ENCODE results near the gene SPEF2. TPM values are rescaled to one million over a fixed set of nuclear protein-coding genes. Genes with fewer than 3 reads are reported as not detected.
A peak's percentile ranks its signal among the peaks of the same experiment; 100 is the strongest.

SPEF2 gene
- total RNA-seq, 2 experiments from 2014 or later, result 5.1 to 6.4 TPM

- H3K27me3 Mint-ChIP-seq (ENCODE audit: low read depth), result no peaks in the 10 kb centered on the region
- POLR2A ChIA-PET, result interaction anchor here (0.6 to 3.7 kb wide), 3 partner anchors 69 to 304 kb away, joined by 3 to 14 read pairs (median 5); no protein-coding TSS in a partner anchor
- peaks cover 4% of the 10 kb centered on the region for H3K9me3 Mint-ChIP-seq (ENCODE audit: insufficient read depth)
- CTCF ChIA-PET, result interaction anchor here (0.6 to 1.8 kb wide), 10 partner anchors 11 to 141 kb away, joined by 3 to 7 read pairs (median 3); no protein-coding TSS in a partner anchor
- H3K36me3 Mint-ChIP-seq (ENCODE audit: low read depth), result no peaks in the 10 kb centered on the region
- no peak overlapping the region for H3K27ac Mint-ChIP-seq
- H3K4me3 Mint-ChIP-seq, result no peak overlapping the region
- peaks cover 72% of the 10 kb centered on the region for H3K4me1 Mint-ChIP-seq (ENCODE audit: low read depth)
- DNase-seq (no peak), ATAC-seq (no peak)
Observed at GRCh38 chr5:35783551-35783950, 165.9 kb downstream of the SPEF2 start.

- Mint-ChIP-seq H3K4me1 (ENCODE audit: low read depth) (peaks cover 73% of the 10 kb centered on the region), H3K27ac (peak overlapping the region; percentile 68)
- peak; percentile 40 for DNase-seq
Observed at GRCh38 chr5:35785601-35786085, 168.0 kb downstream of the SPEF2 start.

GRCh38 chr5:35788724-35789123, 171.1 kb downstream of the SPEF2 start:
- CTCF ChIA-PET, result interaction anchor here (0.6 to 3.5 kb wide), 5 partner anchors 10 to 137 kb away, joined by 3 to 19 read pairs (median 3); partner anchors contain the start of gene IL7R
- ATAC-seq (no peak), DNase-seq (no peak)
- Mint-ChIP-seq H3K4me1 (ENCODE audit: low read depth) (peaks cover 75% of the 10 kb centered on the region), H3K4me3 (no peak overlapping the region), H3K27me3 (ENCODE audit: low read depth) (no peaks in the 10 kb centered on the region), H3K9me3 (ENCODE audit: insufficient read depth) (peaks cover 4% of the 10 kb centered on the region), H3K36me3 (ENCODE audit: low read depth) (peaks cover 2% of the 10 kb centered on the region), H3K27ac (no peak overlapping the region)
- POLR2A ChIA-PET, result no interaction called here

More at GRCh38 chr5:35785601-35786085, 168.0 kb downstream of the SPEF2 start:
- Mint-ChIP-seq H3K36me3 (ENCODE audit: low read depth) (no peaks in the 10 kb centered on the region), H3K9me3 (ENCODE audit: insufficient read depth) (peaks cover 4% of the 10 kb centered on the region), H3K27me3 (ENCODE audit: low read depth) (no peaks in the 10 kb centered on the region), H3K4me3 (peak overlapping the region; percentile 16)
- ATAC-seq, result peak; percentile 81
- POLR2A ChIA-PET, result interaction anchor here (0.6 to 1.9 kb wide), 6 partner anchors 9 to 1424 kb away, joined by 3 to 9 read pairs (median 5); partner anchors contain the start of gene IL7R
- CTCF ChIA-PET, result interaction anchor here (0.9 to 3.2 kb wide), 6 partner anchors 8 to 73 kb away, joined by 4 to 24 read pairs (median 6); no protein-coding TSS in a partner anchor

- DNase-seq (no peak), ATAC-seq (no peak)
- H3K4me1 Mint-ChIP-seq (ENCODE audit: low read depth), result peaks cover 78% of the 10 kb centered on the region
- no peak overlapping the region for H3K27ac Mint-ChIP-seq
- ChIA-PET CTCF (interaction anchor here (1.0 to 3.5 kb wide), 14 partner anchors 10 to 136 kb away, joined by 3 to 36 read pairs (median 5); partner anchors contain the start of gene IL7R), POLR2A (interaction anchor here (0.6 to 0.7 kb wide), 3 partner anchors 66 to 861 kb away, joined by 3 read pairs; no protein-coding TSS in a partner anchor)
- no peaks in the 10 kb centered on the region for H3K27me3 Mint-ChIP-seq (ENCODE audit: low read depth)
- peaks cover 2% of the 10 kb centered on the region for H3K36me3 Mint-ChIP-seq (ENCODE audit: low read depth)
- no peak overlapping the region for H3K4me3 Mint-ChIP-seq
- H3K9me3 Mint-ChIP-seq (ENCODE audit: insufficient read depth), result peaks cover 4% of the 10 kb centered on the region
Observed at GRCh38 chr5:35789732-35790456, 172.2 kb downstream of the SPEF2 start.

- H3K27ac Mint-ChIP-seq, result no peak overlapping the region
- H3K27me3 Mint-ChIP-seq (ENCODE audit: low read depth), result no peaks in the 10 kb centered on the region
- no peak overlapping the region for H3K4me3 Mint-ChIP-seq
- POLR2A ChIA-PET, result interaction anchor here (0.6 to 0.7 kb wide), 3 partner anchors 65 to 861 kb away, joined by 3 read pairs; no protein-coding TSS in a partner anchor
- ATAC-seq, result no peak
- peaks cover 4% of the 10 kb centered on the region for H3K9me3 Mint-ChIP-seq (ENCODE audit: insufficient read depth)
- DNase-seq, result no peak
- peaks cover 2% of the 10 kb centered on the region for H3K36me3 Mint-ChIP-seq (ENCODE audit: low read depth)
- peaks cover 79% of the 10 kb centered on the region for H3K4me1 Mint-ChIP-seq (ENCODE audit: low read depth)
- CTCF ChIA-PET, result interaction anchor here (1.0 to 3.5 kb wide), 14 partner anchors 9 to 136 kb away, joined by 3 to 36 read pairs (median 5); partner anchors contain the start of gene IL7R
Observed at GRCh38 chr5:35790457-35790822, 172.8 kb downstream of the SPEF2 start.

- peaks cover 72% of the 10 kb centered on the region for H3K4me1 Mint-ChIP-seq (ENCODE audit: low read depth)
- POLR2A ChIA-PET, result interaction anchor here (0.6 to 2.3 kb wide), 9 partner anchors 8 to 177 kb away, joined by 3 to 8 read pairs (median 3); partner anchors contain the start of genes IL7R and SPEF2
- no peaks in the 10 kb centered on the region for H3K27me3 Mint-ChIP-seq (ENCODE audit: low read depth)
- CTCF ChIA-PET, result interaction anchor here (0.8 to 3.7 kb wide), 15 partner anchors 9 to 143 kb away, joined by 3 to 28 read pairs (median 5); partner anchors contain the start of gene IL7R
- ATAC-seq (no peak), DNase-seq (no peak)
- H3K9me3 Mint-ChIP-seq (ENCODE audit: insufficient read depth), result no peaks in the 10 kb centered on the region
- peaks cover 5% of the 10 kb centered on the region for H3K36me3 Mint-ChIP-seq (ENCODE audit: low read depth)
- H3K4me3 Mint-ChIP-seq, result no peak overlapping the region
- peak overlapping the region; percentile 30 for H3K27ac Mint-ChIP-seq
Observed at GRCh38 chr5:35794328-35794619, 176.6 kb downstream of the SPEF2 start.

- peaks cover 5% of the 10 kb centered on the region for H3K36me3 Mint-ChIP-seq (ENCODE audit: low read depth)
- DNase-seq, result no peak
- no peak for ATAC-seq
- H3K4me1 Mint-ChIP-seq (ENCODE audit: low read depth), result peaks cover 67% of the 10 kb centered on the region
- H3K9me3 Mint-ChIP-seq (ENCODE audit: insufficient read depth), result no peaks in the 10 kb centered on the region
- POLR2A ChIA-PET, result interaction anchor here (0.6 to 2.3 kb wide), 10 partner anchors 9 to 177 kb away, joined by 3 to 8 read pairs (median 3); partner anchors contain the start of genes IL7R and SPEF2
- peak overlapping the region; percentile 59 for H3K27ac Mint-ChIP-seq
- CTCF ChIA-PET, result interaction anchor here (0.8 to 3.7 kb wide), 16 partner anchors 9 to 144 kb away, joined by 3 to 28 read pairs (median 5); partner anchors contain the start of gene IL7R
- H3K4me3 Mint-ChIP-seq, result no peak overlapping the region
- H3K27me3 Mint-ChIP-seq (ENCODE audit: low read depth), result no peaks in the 10 kb centered on the region
Observed at GRCh38 chr5:35794684-35795375, 177.2 kb downstream of the SPEF2 start.

GRCh38 chr5:35799181-35799580, 181.5 kb downstream of the SPEF2 start:
- Mint-ChIP-seq H3K27ac (no peak overlapping the region), H3K27me3 (ENCODE audit: low read depth) (no peaks in the 10 kb centered on the region), H3K9me3 (ENCODE audit: insufficient read depth) (no peaks in the 10 kb centered on the region), H3K36me3 (ENCODE audit: low read depth) (peaks cover 3% of the 10 kb centered on the region), H3K4me3 (no peak overlapping the region), H3K4me1 (ENCODE audit: low read depth) (peaks cover 54% of the 10 kb centered on the region)
- ATAC-seq (no peak), DNase-seq (no peak)
- CTCF ChIA-PET, result interaction anchor here (1.0 to 1.6 kb wide), 4 partner anchors 9 to 127 kb away, joined by 3 to 4 read pairs (median 3); no protein-coding TSS in a partner anchor
- POLR2A ChIA-PET, result no interaction called here

- peaks cover 3% of the 10 kb centered on the region for H3K36me3 Mint-ChIP-seq (ENCODE audit: low read depth)
Observed at GRCh38 chr5:35799753-35800152, 182.1 kb downstream of the SPEF2 start.

GRCh38 chr5:35803191-35803651, 185.6 kb downstream of the SPEF2 start:
- H3K27me3 Mint-ChIP-seq (ENCODE audit: low read depth), result no peaks in the 10 kb centered on the region
- peak overlapping the region; percentile 17 for H3K27ac Mint-ChIP-seq
- DNase-seq (no peak), ATAC-seq (peak; percentile 60)
- H3K4me3 Mint-ChIP-seq, result no peak overlapping the region
- peaks cover 39% of the 10 kb centered on the region for H3K4me1 Mint-ChIP-seq (ENCODE audit: low read depth)
- ChIA-PET CTCF (interaction anchor here (0.9 to 2.6 kb wide), 8 partner anchors 9 to 152 kb away, joined by 3 to 10 read pairs (median 5); no protein-coding TSS in a partner anchor), POLR2A (interaction anchor here (1.9 kb wide), 1 partner anchor 9 kb away, joined by 4 read pairs; no protein-coding TSS in a partner anchor)
- no peaks in the 10 kb centered on the region for H3K9me3 Mint-ChIP-seq (ENCODE audit: insufficient read depth)
- peaks cover 2% of the 10 kb centered on the region for H3K36me3 Mint-ChIP-seq (ENCODE audit: low read depth)

More at GRCh38 chr5:35799753-35800152, 182.1 kb downstream of the SPEF2 start:
- POLR2A ChIA-PET, result no interaction called here
- Mint-ChIP-seq H3K9me3 (ENCODE audit: insufficient read depth) (no peaks in the 10 kb centered on the region), H3K27ac (no peak overlapping the region), H3K4me1 (ENCODE audit: low read depth) (peaks cover 53% of the 10 kb centered on the region), H3K27me3 (ENCODE audit: low read depth) (no peaks in the 10 kb centered on the region), H3K4me3 (no peak overlapping the region)
- DNase-seq, result no peak
- ATAC-seq, result no peak
- CTCF ChIA-PET, result interaction anchor here (1.0 to 1.6 kb wide), 4 partner anchors 9 to 126 kb away, joined by 3 to 4 read pairs (median 3); no protein-coding TSS in a partner anchor

- Mint-ChIP-seq H3K4me1 (ENCODE audit: low read depth) (peaks cover 41% of the 10 kb centered on the region), H3K27ac (no peak overlapping the region), H3K27me3 (ENCODE audit: low read depth) (no peaks in the 10 kb centered on the region), H3K36me3 (ENCODE audit: low read depth) (no peaks in the 10 kb centered on the region), H3K4me3 (no peak overlapping the region), H3K9me3 (ENCODE audit: insufficient read depth) (no peaks in the 10 kb centered on the region)
- ATAC-seq, result no peak
- POLR2A ChIA-PET, result interaction anchor here (1.9 kb wide), 1 partner anchor 10 kb away, joined by 4 read pairs; no protein-coding TSS in a partner anchor
- CTCF ChIA-PET, result interaction anchor here (0.9 to 2.6 kb wide), 14 partner anchors 8 to 153 kb away, joined by 3 to 10 read pairs (median 3); no protein-coding TSS in a partner anchor
- no peak for DNase-seq
Observed at GRCh38 chr5:35804201-35804653, 186.6 kb downstream of the SPEF2 start.

All from activated CD8-positive, alpha-beta T cell treated with anti-CD3 and anti-CD28 coated beads, Interleukin-2, amount 10 ng/mL, durations not matched to agents 7 days and 5 days (primary cell).